GM12892 (cell line): ENCODE data around the gene HLF. TPM values are rescaled to one million over a fixed set of nuclear protein-coding genes. Genes with fewer than 3 reads are reported as not detected.
A peak's percentile ranks its signal among the peaks of the same experiment; 100 is the strongest.

Source experiments
- DNase-seq: peaks from one replicate; pipeline ENCODE4 v3.0.0; 2011; ENCODE audit not compliant: insufficient read length
- FAIRE-seq: peaks from 2 replicates; lab custom pipeline; 2011; peaks lifted over from hg19 to GRCh38; lab: Jason Lieb, UNC
- POLR2A ChIP-seq: IDR thresholded peaks from 2 replicates; pipeline ENCODE4 v1.6.1; 2011; ENCODE audit warnings: low read depth, low read length, control low read depth
- POLR2AphosphoS5 ChIP-seq: IDR thresholded peaks from 2 replicates; pipeline ENCODE4 v1.6.1; 2011; ENCODE audit warnings: low read depth, low read length, control low read depth
- TAF1 ChIP-seq: IDR thresholded peaks from 2 replicates; pipeline ENCODE4 v1.6.1; 2011; ENCODE audit warnings: low read depth, mild to moderate bottlenecking, control low read depth, low read length, borderline replicate concordance
- polyA plus RNA-seq: library from polyadenylated mRNA; unstranded; fragments of >200 nt; gene quantifications from one replicate; pipeline ENCODE4 v1.2.1, GENCODE V29; 2012; ENCODE audit warnings: missing spikeins, inconsistent platforms; ENCODE audit not compliant: missing spikeins

The HLF gene
- polyA plus RNA-seq, result 0.11 TPM

GRCh38 chr17:55264645-55265298, at the start of gene HLF:
HLF (plus strand) TSS chr17:55264960; CDS start chr17:55265485, 525 bp downstream.
- peak; percentile 74 for FAIRE-seq
- DNase-seq, result peak; percentile 77
- no peak for TF ChIP-seq POLR2A
- no peak for TF ChIP-seq POLR2AphosphoS5

GRCh38 chr17:55215711-55216110, 49.0 kb upstream of the HLF start:
- TF ChIP-seq TAF1, result no peak
- no peak for TF ChIP-seq POLR2AphosphoS5
- TF ChIP-seq POLR2A, result no peak
- FAIRE-seq, result no peak
- no peak for DNase-seq

GRCh38 chr17:55216888-55217287, 47.9 kb upstream of the HLF start:
- DNase-seq (no peak), FAIRE-seq (no peak)
- TF ChIP-seq TAF1, result no peak
- TF ChIP-seq POLR2A, result no peak
- TF ChIP-seq POLR2AphosphoS5, result no peak

GRCh38 chr17:55219459-55219858, 45.3 kb upstream of the HLF start:
- TF ChIP-seq TAF1, result no peak
- no peak for TF ChIP-seq POLR2AphosphoS5
- TF ChIP-seq POLR2A, result no peak
- DNase-seq, result no peak
- FAIRE-seq, result no peak

GRCh38 chr17:55219934-55220333, 44.8 kb upstream of the HLF start:
- no peak for FAIRE-seq
- no peak for DNase-seq
- TF ChIP-seq POLR2AphosphoS5, result no peak
- no peak for TF ChIP-seq TAF1
- no peak for TF ChIP-seq POLR2A

GRCh38 chr17:55223524-55223923, 41.2 kb upstream of the HLF start:
- TF ChIP-seq POLR2AphosphoS5 (no peak), POLR2A (no peak), TAF1 (no peak)

GRCh38 chr17:55224746-55225145, 40.0 kb upstream of the HLF start:
- no peak for DNase-seq
- TF ChIP-seq POLR2A, result no peak
- no peak for TF ChIP-seq POLR2AphosphoS5
- TF ChIP-seq TAF1, result no peak
- FAIRE-seq, result no peak

More at GRCh38 chr17:55223524-55223923, 41.2 kb upstream of the HLF start:
- DNase-seq (no peak), FAIRE-seq (no peak)

GRCh38 chr17:55225237-55225636, 39.5 kb upstream of the HLF start:
- FAIRE-seq (no peak), DNase-seq (no peak)

GRCh38 chr17:55228683-55229192, 36.0 kb upstream of the HLF start:
- DNase-seq, result no peak
- TF ChIP-seq POLR2AphosphoS5, result no peak
- no peak for TF ChIP-seq TAF1
- TF ChIP-seq POLR2A, result no peak
- FAIRE-seq, result no peak

More at GRCh38 chr17:55225237-55225636, 39.5 kb upstream of the HLF start:
- TF ChIP-seq POLR2A, result no peak
- TF ChIP-seq TAF1, result no peak
- no peak for TF ChIP-seq POLR2AphosphoS5

GRCh38 chr17:55229276-55229675, 35.5 kb upstream of the HLF start:
- TF ChIP-seq POLR2A, result no peak
- no peak for TF ChIP-seq POLR2AphosphoS5
- no peak for TF ChIP-seq TAF1
- FAIRE-seq (no peak), DNase-seq (no peak)

- TF ChIP-seq TAF1 (no peak), POLR2AphosphoS5 (no peak), POLR2A (no peak)
- no peak for FAIRE-seq
- DNase-seq, result no peak
Observed at GRCh38 chr17:55230716-55231115, 34.0 kb upstream of the HLF start.

- FAIRE-seq, result no peak
- TF ChIP-seq TAF1 (no peak), POLR2AphosphoS5 (no peak), POLR2A (no peak)
- no peak for DNase-seq
Observed at GRCh38 chr17:55233840-55234239, 30.9 kb upstream of the HLF start.

- FAIRE-seq, result no peak
- no peak for DNase-seq
- TF ChIP-seq TAF1 (no peak), POLR2A (no peak), POLR2AphosphoS5 (no peak)
Observed at GRCh38 chr17:55236316-55236715, 28.4 kb upstream of the HLF start.
